Epithelial cell of proximal tubule (primary cell): ENCODE measurements around the gene TNFRSF13B. TPM values are rescaled to one million over a fixed set of nuclear protein-coding genes. Genes with fewer than 3 reads are reported as not detected.

Experiments used
- DNase-seq: peaks from one replicate; pipeline ENCODE4 v3.0.0-alpha.2; 2011; ENCODE audit warnings: low read depth
- H3K4me3 ChIP-seq: 2 replicates; pipeline ENCODE4 v1.5.1; 2011; ENCODE audit warnings: low read depth, mild to moderate bottlenecking, low read length
- total RNA-seq: library from RNA; depleted of rRNA; stranded (reverse); fragments of >200 nt; gene quantifications from 2 replicates; pipeline ENCODE4 v1.2.3, GENCODE V29; 2015
- TF ChIP-seq, protein P1 (sequence below): conservative IDR thresholded peaks from 2 replicates; pipeline ENCODE4 v1.5.1; 2012; ENCODE audit warnings: low read depth, mild to moderate bottlenecking, low read length

TNFRSF13B gene
- total RNA-seq, 1 donor from 2014 or later, result not detected

GRCh38 chr17:16943032-16943352 is 28.9 kb downstream of the TNFRSF13B start:
- no peak overlapping the region for H3K4me3 ChIP-seq
- no peak for DNase-seq
- TF ChIP-seq, protein P1, sequence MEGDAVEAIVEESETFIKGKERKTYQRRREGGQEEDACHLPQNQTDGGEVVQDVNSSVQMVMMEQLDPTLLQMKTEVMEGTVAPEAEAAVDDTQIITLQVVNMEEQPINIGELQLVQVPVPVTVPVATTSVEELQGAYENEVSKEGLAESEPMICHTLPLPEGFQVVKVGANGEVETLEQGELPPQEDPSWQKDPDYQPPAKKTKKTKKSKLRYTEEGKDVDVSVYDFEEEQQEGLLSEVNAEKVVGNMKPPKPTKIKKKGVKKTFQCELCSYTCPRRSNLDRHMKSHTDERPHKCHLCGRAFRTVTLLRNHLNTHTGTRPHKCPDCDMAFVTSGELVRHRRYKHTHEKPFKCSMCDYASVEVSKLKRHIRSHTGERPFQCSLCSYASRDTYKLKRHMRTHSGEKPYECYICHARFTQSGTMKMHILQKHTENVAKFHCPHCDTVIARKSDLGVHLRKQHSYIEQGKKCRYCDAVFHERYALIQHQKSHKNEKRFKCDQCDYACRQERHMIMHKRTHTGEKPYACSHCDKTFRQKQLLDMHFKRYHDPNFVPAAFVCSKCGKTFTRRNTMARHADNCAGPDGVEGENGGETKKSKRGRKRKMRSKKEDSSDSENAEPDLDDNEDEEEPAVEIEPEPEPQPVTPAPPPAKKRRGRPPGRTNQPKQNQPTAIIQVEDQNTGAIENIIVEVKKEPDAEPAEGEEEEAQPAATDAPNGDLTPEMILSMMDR, result no peak

DNA sequence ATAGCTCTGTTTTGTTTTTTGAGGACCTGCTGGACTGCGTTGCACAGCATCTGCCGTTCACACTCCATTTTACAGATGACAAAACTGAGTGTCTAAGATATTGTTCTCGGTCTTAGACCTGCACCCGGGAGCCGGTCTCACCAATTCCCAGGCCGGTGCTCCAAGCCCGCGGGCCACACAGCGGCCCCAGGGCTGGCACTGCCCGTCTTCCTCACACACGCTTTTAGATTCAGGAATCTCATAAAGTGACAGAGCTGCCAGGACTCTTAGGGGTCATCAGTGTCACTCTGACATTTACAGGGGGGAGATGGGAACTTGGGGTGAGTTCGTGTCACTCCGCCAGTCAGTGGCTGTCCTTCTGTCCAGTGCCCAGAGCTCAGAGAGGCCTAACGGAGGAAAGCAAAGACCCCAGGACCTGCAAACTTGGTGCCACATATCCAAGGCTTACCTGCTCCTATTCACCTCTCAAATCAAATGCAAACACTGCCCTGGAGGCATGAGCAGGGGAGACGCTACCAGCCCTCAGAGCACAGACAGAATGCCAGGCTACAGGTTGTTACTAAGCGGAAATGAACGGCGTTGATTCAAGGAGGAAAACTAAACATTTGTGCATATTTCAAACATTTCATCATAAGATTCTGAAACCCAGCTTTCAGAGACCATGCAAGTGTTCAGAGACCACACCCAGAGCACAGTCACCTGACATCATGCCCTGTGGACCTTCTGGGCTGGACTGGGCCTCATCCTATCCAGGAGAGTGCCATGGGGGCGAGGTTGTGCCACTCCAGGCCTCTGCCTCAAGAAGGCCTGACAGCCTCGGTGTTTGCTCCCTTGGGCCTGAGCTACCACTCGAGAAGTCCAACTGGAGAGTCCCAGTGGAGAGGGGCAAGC is 29.5 kb downstream of the TNFRSF13B start:
- H3K4me3 ChIP-seq, result no peak overlapping the region
- no peak for DNase-seq
- TF ChIP-seq, protein P1, result no peak

GRCh38 chr17:16941072-16942036 is 30.6 kb downstream of the TNFRSF13B start:
- no peak for DNase-seq
- TF ChIP-seq, protein P1, result no peak
- H3K4me3 ChIP-seq, result no peak overlapping the region

DNA sequence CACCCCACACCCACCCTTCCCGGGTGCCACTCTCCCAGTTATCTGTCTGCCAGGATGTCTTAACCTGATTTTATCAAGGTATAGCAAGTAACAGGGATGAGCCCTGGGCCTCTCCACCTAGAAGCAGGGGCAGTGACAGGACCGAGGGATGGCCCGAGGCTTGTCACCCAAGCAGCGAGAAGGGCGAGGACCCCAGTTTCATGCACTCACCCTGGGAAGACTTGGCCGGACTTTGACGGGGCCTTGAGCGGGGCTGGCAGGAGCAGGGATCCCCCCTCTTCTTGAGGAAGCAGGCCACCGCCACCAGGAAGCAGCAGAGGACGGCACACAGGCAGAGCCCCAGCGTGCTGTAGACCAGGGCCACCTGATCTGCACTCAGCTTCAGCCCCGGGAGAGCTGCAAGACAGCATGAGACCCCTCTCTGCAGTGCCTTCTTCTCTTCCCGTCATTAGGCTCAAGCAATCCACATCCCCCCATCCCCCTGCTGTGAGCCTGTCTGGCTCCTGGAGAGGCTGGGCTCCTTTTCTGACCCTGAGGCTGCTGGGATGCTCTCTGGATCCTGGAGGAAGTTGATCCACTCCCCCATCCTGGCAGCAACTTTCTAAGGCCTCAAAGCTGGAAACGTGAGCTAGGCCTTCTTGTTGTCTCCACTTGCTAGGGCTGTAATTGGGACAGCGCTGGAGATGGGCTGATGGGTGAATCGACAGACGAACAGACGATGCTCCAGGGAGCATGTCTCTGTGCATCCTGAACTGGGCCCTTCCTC is 31.6 kb downstream of the TNFRSF13B start:
- TF ChIP-seq, protein P1, result no peak
- DNase-seq, result no peak
- H3K4me3 ChIP-seq, result no peak overlapping the region

- no peak overlapping the region for H3K4me3 ChIP-seq
- no peak for DNase-seq
- TF ChIP-seq, protein P1, result no peak
These were observed 32.3 kb downstream of the TNFRSF13B start for GRCh38 chr17:16939606-16940115.

GRCh38 chr17:16939208-16939576 is 32.7 kb downstream of the TNFRSF13B start:
- DNase-seq, result no peak
- TF ChIP-seq, protein P1, result no peak
- no peak overlapping the region for H3K4me3 ChIP-seq
